Measurements from ENCODE around the gene ROGDI. TPM values are rescaled to one million over a fixed set of nuclear protein-coding genes. Genes with fewer than 3 reads are reported as not detected.

ROGDI gene
- total RNA-seq, 1 donor from 2014 or later, result 39.6 TPM

GRCh38 chr16:4749700-4750257, 52.7 kb downstream of the ROGDI start:
- H3K4me3 ChIP-seq (ENCODE audit: low read depth, low read length), result no peak overlapping the region
- DNase-seq (ENCODE audit: low read depth), result no peak
- no peak for TF ChIP-seq CTCF (conservative IDR thresholded peaks at IDR 0.05; ENCODE audit: low read depth, low read length)

GRCh38 chr16:4748682-4749411, 53.6 kb downstream of the ROGDI start:
- H3K4me3 ChIP-seq (ENCODE audit: low read depth, low read length), result no peak overlapping the region
- DNase-seq (ENCODE audit: low read depth), result no peak
- TF ChIP-seq CTCF (conservative IDR thresholded peaks at IDR 0.05; ENCODE audit: low read depth, low read length), result no peak

- no peak overlapping the region for H3K4me3 ChIP-seq (ENCODE audit: low read depth, low read length)
- DNase-seq (ENCODE audit: low read depth), result no peak
- no peak for TF ChIP-seq CTCF (conservative IDR thresholded peaks at IDR 0.05; ENCODE audit: low read depth, low read length)
These were observed 54.3 kb downstream of the ROGDI start for GRCh38 chr16:4747906-4748681.

DNA sequence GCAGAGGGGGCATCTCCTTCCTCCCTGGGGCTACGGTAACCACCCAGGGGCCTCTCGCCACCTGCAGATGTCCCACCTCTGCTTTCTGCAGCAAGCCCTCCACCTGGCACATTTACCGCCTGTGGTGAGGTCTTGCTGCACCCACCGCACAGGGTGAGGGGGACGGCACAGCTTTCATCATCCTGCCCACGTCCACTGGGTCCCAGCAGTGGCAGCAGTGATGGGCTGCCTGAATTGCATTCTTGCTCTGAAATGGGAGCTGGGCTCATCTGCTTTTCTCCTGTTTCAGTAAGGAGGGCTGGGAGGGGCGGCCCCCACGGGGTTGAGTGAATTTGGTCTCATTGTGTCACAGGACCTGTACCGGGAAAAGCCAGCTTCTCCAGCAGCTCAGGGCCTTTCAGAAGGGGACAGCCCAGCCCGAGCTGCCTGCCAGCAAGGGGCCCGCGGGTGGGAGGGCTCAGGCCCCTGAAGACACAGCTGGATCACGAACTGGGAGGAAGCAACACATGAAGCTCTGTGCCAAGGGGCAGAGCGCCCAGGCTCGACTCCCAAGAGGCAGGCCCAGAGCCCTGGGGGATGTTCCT, 55.4 kb downstream of the ROGDI start:
- no peak for TF ChIP-seq CTCF (conservative IDR thresholded peaks at IDR 0.05; ENCODE audit: low read depth, low read length)
- no peak overlapping the region for H3K4me3 ChIP-seq (ENCODE audit: low read depth, low read length)
- no peak for DNase-seq (ENCODE audit: low read depth)

Other genes with a start within 250 kb of the ROGDI start
- not detected in 2 replicates for gene C16orf96, start 246.3 kb downstream of the ROGDI start, total RNA-seq
- 9.2 and 10.4 TPM in 2 replicates for gene UBALD1, start 187.7 kb downstream of the ROGDI start, total RNA-seq
- 40.6 and 41.3 TPM in 2 replicates for gene MGRN1, start 177.8 kb downstream of the ROGDI start, total RNA-seq
- gene NUDT16L1, start 109.1 kb downstream of the ROGDI start, total RNA-seq, result 23.8 and 37.4 TPM in 2 replicates
- gene ANKS3, start 68.4 kb downstream of the ROGDI start, total RNA-seq, result 13.7 and 22.4 TPM in 2 replicates
- 2.0 TPM in 1 of 2 replicates, not detected in the other for gene DNAAF8, start 68.1 kb downstream of the ROGDI start, total RNA-seq
- gene ZNF500, start 35.5 kb downstream of the ROGDI start, total RNA-seq, result 6.9 and 7.6 TPM in 2 replicates
- not detected in 2 replicates for gene SEPTIN12, start 14.3 kb downstream of the ROGDI start, total RNA-seq
- 0.98 and 12.2 TPM in 2 replicates for gene SMIM22, start 7.3 kb downstream of the ROGDI start, total RNA-seq
- 33.1 and 50.3 TPM in 2 replicates for gene GLYR1, start 44.7 kb upstream of the ROGDI start, total RNA-seq
- 24.5 and 30.0 TPM in 2 replicates for gene UBN1, start 44.8 kb upstream of the ROGDI start, total RNA-seq
- gene PPL, start 134.5 kb upstream of the ROGDI start, total RNA-seq, result 9.1 and 21.0 TPM in 2 replicates
- gene SEC14L5, start 155.7 kb upstream of the ROGDI start, total RNA-seq, result under 0.01 TPM in 1 of 2 replicates, not detected in the other
- gene NAGPA, start 231.3 kb upstream of the ROGDI start, total RNA-seq, result 15.8 and 25.6 TPM in 2 replicates

Data from epithelial cell of proximal tubule (primary cell).